Rectal smooth muscle tissue (tissue), 1 donor: ENCODE data around the gene RNPS1.
"Not testable (repeated sequence)": the region's sequence is repeated elsewhere in the genome, so short reads cannot be mapped to it uniquely, and the experiment has no call there.

Source experiments
- H3K27ac ChIP-seq: one replicate; pipeline ENCODE4 v1.7.0; 2013; ENCODE audit warnings: low read depth, low read length, inconsistent platforms
- H3K27me3 ChIP-seq: one replicate; pipeline ENCODE4 v1.7.0; 2013; ENCODE audit warnings: low read length; ENCODE audit not compliant: control insufficient read depth, insufficient read depth
- H3K36me3 ChIP-seq: one replicate; pipeline ENCODE4 v1.7.0; 2013; ENCODE audit warnings: low read length; ENCODE audit not compliant: control insufficient read depth, insufficient read depth
- H3K4me1 ChIP-seq: one replicate; pipeline ENCODE4 v1.7.0; 2013; ENCODE audit warnings: low read length; ENCODE audit not compliant: control insufficient read depth, insufficient read depth
- H3K4me3 ChIP-seq: one replicate; pipeline ENCODE4 v1.7.0; 2013; ENCODE audit warnings: low read length
- H3K9ac ChIP-seq: one replicate; pipeline ENCODE4 v1.7.0; 2013; ENCODE audit warnings: low read length

RNPS1 gene

GRCh38 chr16:2278272-2278608 is 10.3 kb upstream of the RNPS1 start:
- Histone ChIP-seq H3K9ac (no peak overlapping the region), H3K27me3 (no peaks in the 10 kb centered on the region), H3K36me3 (no peaks in the 10 kb centered on the region), H3K4me1 (no peaks in the 10 kb centered on the region), H3K27ac (no peak overlapping the region), H3K4me3 (no peak overlapping the region)

DNA sequence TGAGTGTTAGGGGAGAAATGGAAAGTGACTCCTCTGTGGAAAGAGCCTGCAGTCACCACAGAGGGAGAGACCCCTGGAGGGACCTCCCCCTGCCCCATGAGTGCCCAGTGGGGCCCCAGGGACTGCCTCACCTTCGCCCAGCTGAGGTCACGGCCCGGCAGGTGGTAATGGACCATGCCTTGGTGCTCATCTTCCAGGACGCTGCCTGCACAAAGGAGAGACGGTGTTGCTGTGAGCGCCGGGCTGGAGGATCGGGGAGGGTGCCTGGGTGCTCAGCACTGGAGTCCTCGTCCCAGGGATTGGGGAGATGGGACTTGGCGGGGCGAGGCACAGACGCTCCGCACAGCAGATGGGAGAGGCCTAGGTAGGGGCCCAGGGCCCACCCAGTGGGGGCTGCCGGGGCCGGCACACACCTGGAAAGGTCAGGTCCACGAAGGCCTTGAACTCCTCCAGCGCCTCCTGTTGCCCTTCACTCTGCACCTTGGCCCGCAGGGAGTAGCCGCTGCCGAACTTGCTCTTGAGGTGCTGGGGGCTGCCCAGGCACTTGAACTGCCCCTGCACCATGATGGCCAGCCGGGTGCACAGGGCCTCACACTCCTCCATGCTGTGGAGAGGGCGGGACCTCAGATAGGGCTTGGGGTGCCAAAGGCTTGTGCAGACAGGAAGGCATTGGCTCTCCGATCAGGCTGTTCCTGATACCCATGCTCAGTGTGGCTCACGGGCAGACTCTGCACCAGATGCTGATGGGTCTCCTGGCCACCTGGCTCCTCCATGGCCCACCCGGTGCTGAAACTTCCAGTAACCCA is 9.7 kb upstream of the RNPS1 start:
- Histone ChIP-seq H3K4me1 (no peaks in the 10 kb centered on the region), H3K27me3 (no peaks in the 10 kb centered on the region), H3K27ac (no peak overlapping the region), H3K36me3 (no peaks in the 10 kb centered on the region), H3K9ac (no peak overlapping the region), H3K4me3 (no peak overlapping the region)

DNA sequence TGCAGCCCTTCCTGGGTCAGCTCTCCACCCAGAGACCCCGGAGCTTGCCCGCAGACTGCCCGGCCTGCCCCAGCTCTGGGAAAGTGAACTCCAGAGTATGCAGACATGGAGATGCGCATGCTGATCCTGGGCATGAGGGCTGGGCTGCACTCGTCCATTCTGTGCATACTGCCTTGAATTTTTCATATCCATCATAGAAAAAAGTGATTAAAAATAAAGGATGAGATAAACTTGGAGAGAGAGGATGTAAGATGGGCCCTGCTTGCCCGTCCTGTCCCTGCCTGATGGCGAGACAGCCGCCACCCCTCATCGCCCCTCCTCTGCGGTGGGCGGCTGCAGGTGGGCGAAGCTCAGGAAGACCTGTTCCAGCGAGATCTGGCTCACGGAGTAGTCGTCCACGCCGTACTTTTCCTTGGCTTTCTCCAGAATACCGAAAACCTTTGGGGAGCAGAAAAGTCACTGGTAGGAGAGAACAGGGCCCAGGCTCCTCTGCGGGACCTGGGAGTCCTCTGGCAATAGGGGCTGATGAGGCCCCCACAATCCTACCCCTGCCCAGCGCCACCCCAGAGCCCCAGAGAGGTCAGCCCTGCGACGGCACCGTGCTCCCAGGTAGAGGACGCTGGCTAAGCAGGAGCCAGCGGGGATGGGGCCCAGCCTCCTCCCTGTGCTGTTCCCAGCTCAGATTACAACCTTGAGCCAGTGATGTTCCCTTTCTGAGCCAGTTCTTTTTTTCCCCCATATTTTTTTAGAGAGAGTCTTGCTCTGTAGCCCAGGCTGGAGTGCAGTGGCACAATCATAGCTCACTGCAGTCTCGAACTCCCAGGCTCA is 8.7 kb upstream of the RNPS1 start:
- Histone ChIP-seq H3K4me3 (no peak overlapping the region), H3K27me3 (no peaks in the 10 kb centered on the region), H3K36me3 (no peaks in the 10 kb centered on the region), H3K4me1 (no peaks in the 10 kb centered on the region), H3K27ac (no peak overlapping the region), H3K9ac (no peak overlapping the region)

- H3K36me3 ChIP-seq, result no peaks in the 10 kb centered on the region
- H3K27me3 ChIP-seq, result no peaks in the 10 kb centered on the region
- no peak overlapping the region for H3K4me3 ChIP-seq
- H3K27ac ChIP-seq, result no peak overlapping the region
- H3K4me1 ChIP-seq, result no peaks in the 10 kb centered on the region
- H3K9ac ChIP-seq, result no peak overlapping the region
Measured at GRCh38 chr16:2275476-2276367, 7.8 kb upstream of the RNPS1 start.

DNA sequence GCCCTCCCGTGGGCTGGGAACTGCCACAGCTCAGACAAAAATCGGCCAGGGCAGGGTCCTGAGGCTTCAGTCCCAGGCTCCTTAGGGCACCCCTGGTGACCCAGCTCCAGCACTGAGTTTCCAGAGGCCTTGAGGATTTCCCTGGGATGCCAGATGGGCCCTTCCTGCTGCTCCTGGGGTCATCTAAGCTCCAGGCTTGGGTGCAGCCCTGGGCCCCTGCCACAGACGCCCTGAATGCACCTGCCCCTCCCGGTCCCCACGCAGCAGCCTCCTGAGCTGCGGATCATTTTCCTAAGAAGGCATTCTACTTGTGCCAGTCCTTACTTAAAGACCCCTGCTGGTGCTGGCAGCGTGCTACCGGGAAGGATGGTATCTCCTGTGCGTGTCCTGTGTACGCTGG is 6.0 kb upstream of the RNPS1 start:
- H3K36me3 ChIP-seq, result no peaks in the 10 kb centered on the region
- no peaks in the 10 kb centered on the region for H3K27me3 ChIP-seq
- no peak overlapping the region for H3K9ac ChIP-seq
- no peak overlapping the region for H3K4me3 ChIP-seq
- H3K4me1 ChIP-seq, result peaks cover 9% of the 10 kb centered on the region
- H3K27ac ChIP-seq, result no peak overlapping the region

DNA sequence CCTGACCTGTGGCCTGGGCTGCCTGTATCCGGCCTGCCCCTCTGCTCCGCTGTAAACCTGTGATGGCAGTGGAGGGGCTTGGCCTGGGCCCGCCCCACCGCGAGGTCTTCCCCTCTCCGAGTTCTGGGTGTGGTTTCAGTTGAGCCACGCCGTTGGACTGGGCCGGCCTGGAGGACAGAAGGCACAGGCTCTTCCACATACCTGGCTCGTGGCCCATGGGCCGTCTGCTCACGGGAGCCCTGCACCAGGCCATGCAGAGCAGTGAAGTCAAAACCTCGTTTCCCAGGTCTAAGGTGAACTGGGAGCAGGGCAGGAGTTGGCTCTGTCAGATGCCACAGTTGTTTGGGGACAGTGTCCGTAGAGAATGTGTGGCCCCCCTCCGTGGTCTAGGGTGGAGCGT is 5.6 kb upstream of the RNPS1 start:
- no peak overlapping the region for H3K4me3 ChIP-seq
- no peak overlapping the region for H3K9ac ChIP-seq
- no peaks in the 10 kb centered on the region for H3K36me3 ChIP-seq
- no peak overlapping the region for H3K27ac ChIP-seq
- no peaks in the 10 kb centered on the region for H3K27me3 ChIP-seq
- H3K4me1 ChIP-seq, result peaks cover 10% of the 10 kb centered on the region

DNA sequence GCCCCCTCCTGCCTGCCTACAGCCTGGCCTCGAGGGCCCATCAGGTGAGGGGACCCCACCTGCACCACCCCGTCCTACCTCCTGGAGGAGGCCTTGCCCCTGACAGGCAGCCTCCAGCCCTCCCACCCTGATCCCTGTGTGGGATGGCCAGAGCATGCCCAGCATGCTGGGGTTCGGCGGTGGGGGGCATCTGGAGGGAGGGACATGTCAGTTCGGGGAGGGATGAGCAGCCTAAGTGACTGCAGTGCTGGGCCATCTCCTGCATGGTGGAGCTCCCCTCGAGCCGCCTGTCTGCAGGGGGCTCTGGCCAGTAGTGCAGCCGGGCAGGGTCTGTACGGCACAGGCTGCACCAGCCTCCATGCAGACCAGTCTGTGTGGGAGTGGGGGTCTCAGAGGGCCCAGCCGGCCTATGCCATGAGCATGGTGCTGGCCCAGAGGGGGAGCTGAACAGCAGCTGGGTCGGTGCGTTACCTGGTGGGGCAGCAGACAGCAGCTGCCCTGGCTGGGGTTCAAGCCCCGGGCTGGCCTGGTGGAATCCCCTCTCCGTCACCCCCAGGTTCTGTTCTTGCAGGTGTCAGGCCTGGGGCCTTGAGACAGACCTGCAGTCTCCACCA is 4.0 kb upstream of the RNPS1 start:
- no peak overlapping the region for H3K4me3 ChIP-seq
- no peaks in the 10 kb centered on the region for H3K36me3 ChIP-seq
- H3K4me1 ChIP-seq, result peaks cover 10% of the 10 kb centered on the region
- H3K27me3 ChIP-seq, result no peaks in the 10 kb centered on the region
- no peak overlapping the region for H3K9ac ChIP-seq
- no peak overlapping the region for H3K27ac ChIP-seq

GRCh38 chr16:2270588-2271470 is 2.9 kb upstream of the RNPS1 start:
- Histone ChIP-seq H3K27me3 (no peaks in the 10 kb centered on the region), H3K9ac (no peak overlapping the region), H3K4me3 (no peak overlapping the region), H3K27ac (no peak overlapping the region), H3K36me3 (no peaks in the 10 kb centered on the region), H3K4me1 (peaks cover 14% of the 10 kb centered on the region)

GRCh38 chr16:2270070-2270462 is 2.1 kb upstream of the RNPS1 start:
- Histone ChIP-seq H3K27ac (no peak overlapping the region), H3K27me3 (no peaks in the 10 kb centered on the region), H3K4me3 (no peak overlapping the region), H3K36me3 (no peaks in the 10 kb centered on the region), H3K9ac (no peak overlapping the region), H3K4me1 (peaks cover 14% of the 10 kb centered on the region)

DNA sequence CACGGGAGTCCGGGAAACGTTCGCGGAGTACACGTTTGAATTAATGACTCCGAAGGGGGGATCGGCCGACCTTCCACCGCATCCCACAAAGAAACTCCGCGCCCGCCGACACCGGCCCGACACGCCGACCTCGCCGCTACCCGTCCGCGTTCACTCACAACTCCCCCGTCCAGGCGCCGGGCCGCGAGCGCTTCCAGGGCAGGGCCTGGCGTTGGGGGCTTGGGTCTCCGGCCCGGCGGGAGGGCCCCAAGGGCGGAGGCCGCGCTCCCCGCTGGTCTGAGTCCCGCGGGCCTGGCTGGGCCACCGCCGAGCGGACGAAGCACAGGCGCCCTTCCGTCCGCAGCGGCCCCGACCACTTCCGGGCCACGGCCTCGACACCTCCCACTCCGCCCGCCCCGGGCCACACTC is 417 bp downstream of the RNPS1 start:
- Histone ChIP-seq H3K4me3 (peak overlapping the region; percentile 96), H3K27ac (peak overlapping the region; percentile 100), H3K4me1 (peaks cover 14% of the 10 kb centered on the region), H3K9ac (peak overlapping the region; percentile 64)
- not testable (repeated sequence) for H3K36me3 ChIP-seq, H3K27me3 ChIP-seq

GRCh38 chr16:2266887-2267286 is 1.0 kb downstream of the RNPS1 start:
- Histone ChIP-seq H3K4me1 (peaks cover 14% of the 10 kb centered on the region), H3K4me3 (peak overlapping the region; percentile 96), H3K9ac (peak overlapping the region; percentile 64), H3K36me3 (peaks cover 13% of the 10 kb centered on the region)
- not testable (repeated sequence) for H3K27me3 ChIP-seq, H3K27ac ChIP-seq
